Measurements from ENCODE around the gene SLC25A13. TPM values are rescaled to one million over a fixed set of nuclear protein-coding genes. Genes with fewer than 3 reads are reported as not detected.

SLC25A13 gene
- total and polyA plus RNA-seq, 2 of the 13 experiments (the other 11 are each of a cell fraction or from before 2014, with no cell fraction given): 36.2 to 84.9 TPM

DNA sequence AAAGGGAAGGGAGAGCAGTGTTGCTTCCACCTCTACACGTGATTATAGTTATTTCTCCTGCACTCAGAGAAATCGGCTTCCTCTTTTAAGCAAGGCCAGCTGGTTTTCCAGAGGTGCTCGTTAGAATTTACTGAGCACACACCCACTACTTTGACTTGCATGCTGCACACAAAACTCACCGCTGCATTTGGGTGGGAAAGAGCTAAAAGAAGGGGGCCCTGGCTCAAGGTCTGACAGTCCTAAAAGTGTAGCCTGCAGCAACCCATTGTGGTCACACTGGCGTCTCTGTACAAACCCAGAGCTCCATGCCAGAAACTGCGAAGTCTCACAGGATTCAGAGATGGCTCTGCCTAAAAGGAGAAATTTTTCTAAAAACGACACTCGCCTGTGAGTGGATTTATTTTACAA is 133.7 kb downstream of the SLC25A13 start:
- Histone ChIP-seq H3K79me2 (ENCODE audit: insufficient read depth, low read length) (no peaks in the 10 kb centered on the region), H4K20me1 (ENCODE audit: insufficient read depth, low read length) (no peaks in the 10 kb centered on the region), H3K27ac (ENCODE audit: extremely low read length, insufficient read depth, low read length) (no peak overlapping the region), H3K4me3 (replicated peaks in 1 of 3; ENCODE audit: insufficient read depth in 1 of 3, low read depth in 2 of 3, low read length in 3 of 3) (no peak overlapping the region), H3K36me3 (replicated peaks in 1 of 2; ENCODE audit: control insufficient read depth in 1 of 2, insufficient read depth in 2 of 2, low read length in 2 of 2) (peaks cover 6 to 77% of the 10 kb centered on the region in 2 experiments), H3K9me3 (ENCODE audit: low read length) (no peaks in the 10 kb centered on the region), H3K27me3 (ENCODE audit: control insufficient read depth in 1 of 2, insufficient read depth in 2 of 2, low read length in 2 of 2) (no peaks in the 10 kb centered on the region), H3K4me1 (ENCODE audit: insufficient read depth, low read length) (peaks cover 10% of the 10 kb centered on the region), H2AFZ (ENCODE audit: low read length) (no peak overlapping the region), H3K4me2 (ENCODE audit: low read depth, low read length) (no peak overlapping the region), H3K9ac (ENCODE audit: insufficient read depth, low read depth, low read length) (no peak overlapping the region)
- ChIA-PET POLR2A (no interaction called here), CTCF (ENCODE audit: low intra/inter-chr PET ratio, low total read pairs) (no interaction called here)
- DNase-seq (ENCODE audit: low spot score) (no peak), ATAC-seq (no peak), FAIRE-seq (no peak)
- 97% methylated on average over 8 of the region's 8 CpGs for WGBS (ENCODE audit: low lambda C conversion rate)
- intact Hi-C loops (cut with micrococcal nuclease; ENCODE audit: unreplicated experiment): no loop called here
- no TSS peak for BruUV-seq (replicated peaks)
- in situ Hi-C loops (cut with HindIII; ENCODE audit: extremely low pct_ligation_motif_present, low pct_unique_long_range_greater_than_20kb): no loop called here
- TF ChIP-seq NPAS2 (CRISPR knock-in tag; IDR thresholded peaks at IDR 0.05; ENCODE audit: borderline replicate concordance): no peak
- TF ChIP-seq ZNF713 (CRISPR knock-in tag; IDR thresholded peaks at IDR 0.05): no peak
- no peak for TF ChIP-seq SP4 (CRISPR knock-in tag; IDR thresholded peaks at IDR 0.05)
- no peak for TF ChIP-seq ZNF296 (CRISPR knock-in tag; conservative IDR thresholded peaks at IDR 0.05)
- TF ChIP-seq MTF2 (CRISPR knock-in tag; IDR thresholded peaks at IDR 0.05; ENCODE audit: borderline replicate concordance): no peak
- TF ChIP-seq, protein P1, sequence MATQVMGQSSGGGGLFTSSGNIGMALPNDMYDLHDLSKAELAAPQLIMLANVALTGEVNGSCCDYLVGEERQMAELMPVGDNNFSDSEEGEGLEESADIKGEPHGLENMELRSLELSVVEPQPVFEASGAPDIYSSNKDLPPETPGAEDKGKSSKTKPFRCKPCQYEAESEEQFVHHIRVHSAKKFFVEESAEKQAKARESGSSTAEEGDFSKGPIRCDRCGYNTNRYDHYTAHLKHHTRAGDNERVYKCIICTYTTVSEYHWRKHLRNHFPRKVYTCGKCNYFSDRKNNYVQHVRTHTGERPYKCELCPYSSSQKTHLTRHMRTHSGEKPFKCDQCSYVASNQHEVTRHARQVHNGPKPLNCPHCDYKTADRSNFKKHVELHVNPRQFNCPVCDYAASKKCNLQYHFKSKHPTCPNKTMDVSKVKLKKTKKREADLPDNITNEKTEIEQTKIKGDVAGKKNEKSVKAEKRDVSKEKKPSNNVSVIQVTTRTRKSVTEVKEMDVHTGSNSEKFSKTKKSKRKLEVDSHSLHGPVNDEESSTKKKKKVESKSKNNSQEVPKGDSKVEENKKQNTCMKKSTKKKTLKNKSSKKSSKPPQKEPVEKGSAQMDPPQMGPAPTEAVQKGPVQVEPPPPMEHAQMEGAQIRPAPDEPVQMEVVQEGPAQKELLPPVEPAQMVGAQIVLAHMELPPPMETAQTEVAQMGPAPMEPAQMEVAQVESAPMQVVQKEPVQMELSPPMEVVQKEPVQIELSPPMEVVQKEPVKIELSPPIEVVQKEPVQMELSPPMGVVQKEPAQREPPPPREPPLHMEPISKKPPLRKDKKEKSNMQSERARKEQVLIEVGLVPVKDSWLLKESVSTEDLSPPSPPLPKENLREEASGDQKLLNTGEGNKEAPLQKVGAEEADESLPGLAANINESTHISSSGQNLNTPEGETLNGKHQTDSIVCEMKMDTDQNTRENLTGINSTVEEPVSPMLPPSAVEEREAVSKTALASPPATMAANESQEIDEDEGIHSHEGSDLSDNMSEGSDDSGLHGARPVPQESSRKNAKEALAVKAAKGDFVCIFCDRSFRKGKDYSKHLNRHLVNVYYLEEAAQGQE (IDR thresholded peaks at IDR 0.05; ENCODE audit: borderline replicate concordance in 1 of 2, low read depth in 1 of 2, low read length in 2 of 2): no peak
- no peak for TF ChIP-seq ZSCAN22 (CRISPR knock-in tag; IDR thresholded peaks at IDR 0.05)
- no peak for TF ChIP-seq RORA (CRISPR knock-in tag; IDR thresholded peaks at IDR 0.05)
- TF ChIP-seq POLR2G (IDR thresholded peaks at IDR 0.05; ENCODE audit: low read depth, low read length): no peak
- no peak for TF ChIP-seq PRPF4 (IDR thresholded peaks at IDR 0.05; ENCODE audit: low read depth, low read length, poor library complexity, severe bottlenecking)
- no peak for TF ChIP-seq ZNF496 (CRISPR knock-in tag; IDR thresholded peaks at IDR 0.05; ENCODE audit: insufficient replicate concordance)
- TF ChIP-seq ZNF20 (CRISPR knock-in tag; IDR thresholded peaks at IDR 0.05): no peak
- TF ChIP-seq, protein P2, sequence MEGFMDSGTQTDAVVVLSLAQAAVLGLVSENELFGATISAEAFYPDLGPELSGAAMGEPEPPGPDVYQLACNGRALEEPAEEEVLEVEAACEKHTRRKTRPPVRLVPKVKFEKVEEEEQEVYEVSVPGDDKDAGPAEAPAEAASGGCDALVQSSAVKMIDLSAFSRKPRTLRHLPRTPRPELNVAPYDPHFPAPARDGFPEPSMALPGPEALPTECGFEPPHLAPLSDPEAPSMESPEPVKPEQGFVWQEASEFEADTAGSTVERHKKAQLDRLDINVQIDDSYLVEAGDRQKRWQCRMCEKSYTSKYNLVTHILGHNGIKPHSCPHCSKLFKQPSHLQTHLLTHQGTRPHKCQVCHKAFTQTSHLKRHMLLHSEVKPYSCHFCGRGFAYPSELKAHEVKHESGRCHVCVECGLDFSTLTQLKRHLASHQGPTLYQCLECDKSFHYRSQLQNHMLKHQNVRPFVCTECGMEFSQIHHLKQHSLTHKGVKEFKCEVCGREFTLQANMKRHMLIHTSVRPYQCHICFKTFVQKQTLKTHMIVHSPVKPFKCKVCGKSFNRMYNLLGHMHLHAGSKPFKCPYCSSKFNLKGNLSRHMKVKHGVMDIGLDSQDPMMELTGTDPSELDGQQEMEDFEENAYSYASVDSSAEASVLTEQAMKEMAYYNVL (CRISPR knock-in tag; IDR thresholded peaks at IDR 0.05; ENCODE audit: borderline replicate concordance): no peak
- TF ChIP-seq, protein P3, sequence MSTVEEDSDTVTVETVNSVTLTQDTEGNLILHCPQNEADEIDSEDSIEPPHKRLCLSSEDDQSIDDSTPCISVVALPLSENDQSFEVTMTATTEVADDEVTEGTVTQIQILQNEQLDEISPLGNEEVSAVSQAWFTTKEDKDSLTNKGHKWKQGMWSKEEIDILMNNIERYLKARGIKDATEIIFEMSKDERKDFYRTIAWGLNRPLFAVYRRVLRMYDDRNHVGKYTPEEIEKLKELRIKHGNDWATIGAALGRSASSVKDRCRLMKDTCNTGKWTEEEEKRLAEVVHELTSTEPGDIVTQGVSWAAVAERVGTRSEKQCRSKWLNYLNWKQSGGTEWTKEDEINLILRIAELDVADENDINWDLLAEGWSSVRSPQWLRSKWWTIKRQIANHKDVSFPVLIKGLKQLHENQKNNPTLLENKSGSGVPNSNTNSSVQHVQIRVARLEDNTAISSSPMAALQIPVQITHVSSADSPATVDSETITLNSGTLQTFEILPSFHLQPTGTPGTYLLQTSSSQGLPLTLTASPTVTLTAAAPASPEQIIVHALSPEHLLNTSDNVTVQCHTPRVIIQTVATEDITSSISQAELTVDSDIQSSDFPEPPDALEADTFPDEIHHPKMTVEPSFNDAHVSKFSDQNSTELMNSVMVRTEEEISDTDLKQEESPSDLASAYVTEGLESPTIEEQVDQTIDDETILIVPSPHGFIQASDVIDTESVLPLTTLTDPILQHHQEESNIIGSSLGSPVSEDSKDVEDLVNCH (CRISPR knock-in tag; IDR thresholded peaks at IDR 0.05): no peak
- TF ChIP-seq, protein P4, sequence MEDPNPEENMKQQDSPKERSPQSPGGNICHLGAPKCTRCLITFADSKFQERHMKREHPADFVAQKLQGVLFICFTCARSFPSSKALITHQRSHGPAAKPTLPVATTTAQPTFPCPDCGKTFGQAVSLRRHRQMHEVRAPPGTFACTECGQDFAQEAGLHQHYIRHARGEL (CRISPR knock-in tag; IDR thresholded peaks at IDR 0.05): no peak
